IMR-90 (cell line): ENCODE results near the gene CTAG1A. TPM values are rescaled to one million over a fixed set of nuclear protein-coding genes. Genes with fewer than 3 reads are reported as not detected.
A peak's percentile ranks its signal among the peaks of the same experiment; 100 is the strongest.
"Not testable (repeated sequence)": the region's sequence is repeated elsewhere in the genome, so short reads cannot be mapped to it uniquely, and the experiment has no call there.

Experiments used
- ATAC-seq: fragments of 200-7000 bp; cut with Tn5 transposase; 2 replicates; pipeline ENCODE4 v1.9.1; 2020; ENCODE audit warnings: low read depth, mild to moderate bottlenecking, moderate library complexity
- BruUV-seq: library from RNA; stranded (reverse); fragments of 400-500 nt; replicated peaks from 2 replicates; lab custom pipeline; 2021; lab: Mats Ljungman, UMichigan
- CTCF ChIA-PET: fragments of 300-600 bp; formaldehyde crosslinking; extraction: SDS; loops from one replicate; lab custom pipeline; 2021; ENCODE audit warnings: antibody characterized with exemption; lab: Yijun Ruan, JAX
- POLR2A ChIA-PET: fragments of 300-600 bp; sonication (Branson Sonifier 250); formaldehyde crosslinking; loops from one replicate; lab custom pipeline; 2022; ENCODE audit warnings: antibody characterized with exemption; ENCODE audit not compliant: unreplicated experiment; lab: Charles Lee
- DNase-seq: peaks from one replicate; pipeline ENCODE4 v3.0.0; 2013
- H2AFZ ChIP-seq: replicated peaks from 2 replicates; pipeline ENCODE3; 2013; ENCODE audit warnings: low read length, mild to moderate bottlenecking; ENCODE audit not compliant: poor library complexity
- H2AK5ac ChIP-seq: 2 replicates; pipeline ENCODE4 v1.6.1; 2013; ENCODE audit warnings: low read depth, low read length, inconsistent platforms
- H2AK9ac ChIP-seq: replicated peaks from 2 replicates; pipeline ENCODE3; 2013; ENCODE audit warnings: mild to moderate bottlenecking, low read depth, low read length, moderate library complexity; ENCODE audit not compliant: poor library complexity
- H2BK120ac ChIP-seq: 2 replicates; pipeline ENCODE4 v1.6.1; 2013; ENCODE audit warnings: low read depth, low read length, inconsistent platforms
- H2BK15ac ChIP-seq: 3 replicates; pipeline ENCODE4 v1.6.1; 2013; ENCODE audit warnings: low read depth, low read length, inconsistent platforms
- H2BK20ac ChIP-seq: 2 replicates; pipeline ENCODE4 v1.6.1; 2013; ENCODE audit warnings: low read depth, mild to moderate bottlenecking, inconsistent platforms, low read length, moderate library complexity
- H2BK5ac ChIP-seq: 2 replicates; pipeline ENCODE4 v1.6.1; 2013; ENCODE audit warnings: mild to moderate bottlenecking, low read depth, low read length, inconsistent platforms; ENCODE audit not compliant: poor library complexity, severe bottlenecking
- H3K14ac ChIP-seq: replicated peaks from 2 replicates; pipeline ENCODE4 v1.6.1; 2013; ENCODE audit warnings: low read depth, low read length, inconsistent platforms
- H3K18ac ChIP-seq: 2 replicates; pipeline ENCODE4 v1.6.1; 2013; ENCODE audit warnings: low read depth, low read length, control low read depth
- H3K23ac ChIP-seq: 2 replicates; pipeline ENCODE4 v1.6.1; 2013; ENCODE audit warnings: low read depth, low read length, inconsistent platforms
- H3K27ac ChIP-seq: 2 replicates; pipeline ENCODE4 v1.5.1; 2013; ENCODE audit warnings: mild to moderate bottlenecking, control low read depth, low read length; ENCODE audit not compliant: insufficient read depth
- H3K27me3 ChIP-seq: 2 replicates; pipeline ENCODE4 v1.6.1; 2013; ENCODE audit warnings: low read length; ENCODE audit not compliant: control insufficient read depth, insufficient read depth
- H3K36me3 ChIP-seq: 2 replicates; pipeline ENCODE4 v1.6.1; 2013; ENCODE audit warnings: low read length, mixed read lengths; ENCODE audit not compliant: control insufficient read depth, insufficient read depth
- H3K4ac ChIP-seq: 2 replicates; pipeline ENCODE4 v1.6.1; 2013; ENCODE audit warnings: low read depth, low read length, inconsistent platforms
- H3K4me1 ChIP-seq: 2 replicates; pipeline ENCODE4 v1.6.1; 2013; ENCODE audit warnings: low read length, mixed read lengths; ENCODE audit not compliant: control insufficient read depth, insufficient read depth
- H3K4me2 ChIP-seq: 2 replicates; pipeline ENCODE4 v1.6.1; 2013; ENCODE audit warnings: low read depth, mild to moderate bottlenecking, control low read depth, low read length, moderate library complexity
- H3K4me3 ChIP-seq: 2 replicates; pipeline ENCODE4 v1.5.1; 2013; ENCODE audit warnings: low read depth, mild to moderate bottlenecking, control low read depth, low read length, moderate library complexity; ENCODE audit not compliant: insufficient read depth
- H3K56ac ChIP-seq: 2 replicates; pipeline ENCODE4 v1.6.1; 2013; ENCODE audit warnings: low read length, inconsistent platforms; ENCODE audit not compliant: insufficient read depth; ENCODE audit errors: extremely low read depth
- H3K79me1 ChIP-seq, 2 experiments: 2 replicates each; pipeline ENCODE4 v1.6.1; 2013; ENCODE audit warnings: low read length in 2 of 2, inconsistent platforms in 1 of 2, low read depth in 1 of 2
- H3K9ac ChIP-seq: 2 replicates; pipeline ENCODE4 v1.6.1; 2013; ENCODE audit warnings: low read depth, low read length, control low read depth
- H3K9me1 ChIP-seq: 2 replicates; pipeline ENCODE4 v1.6.1; 2013; ENCODE audit warnings: low read length, inconsistent platforms; ENCODE audit not compliant: insufficient read depth
- H3K9me3 ChIP-seq: 2 replicates; pipeline ENCODE4 v1.6.1; 2013; ENCODE audit warnings: low read length; ENCODE audit not compliant: control insufficient read depth, insufficient read depth
- H4K20me1 ChIP-seq: 2 replicates; pipeline ENCODE4 v1.6.1; 2013; ENCODE audit warnings: low read length, inconsistent platforms; ENCODE audit not compliant: insufficient read depth
- H4K5ac ChIP-seq: 2 replicates; pipeline ENCODE4 v1.6.1; 2013; ENCODE audit warnings: mild to moderate bottlenecking, low read depth, low read length, control low read depth
- H4K8ac ChIP-seq, 2 experiments: 2 replicates each; pipeline ENCODE4 v1.6.1; 2013; ENCODE audit warnings: low read depth in 2 of 2, low read length in 2 of 2, control low read depth in 1 of 2, inconsistent platforms in 1 of 2
- H4K91ac ChIP-seq: 2 replicates; pipeline ENCODE4 v1.6.1; 2013; ENCODE audit warnings: low read depth, low read length, inconsistent platforms; ENCODE audit not compliant: insufficient read depth
- WGBS, 2 experiments: methylation state at CpG; one replicate each; pipeline versions ENCODE4 v1.1.5 to v1.1.7; 2013; ENCODE audit warnings: missing lambda C conversion rate in 2 of 2; ENCODE audit not compliant: insufficient read length in 1 of 2; ENCODE audit errors: extremely low coverage in 2 of 2; 5-methylcytosine and 5-hydroxymethylcytosine counted together
- dilution Hi-C: fragments of 300-500 bp; cut with HindIII; formaldehyde crosslinking; loops from one replicate; pipeline ENCODE4 v1.14.3; 2018; ENCODE audit warnings: low sequenced_read_pairs; ENCODE audit not compliant: unreplicated experiment
- in situ Hi-C: fragments of 300-500 bp; cut with MboI; formaldehyde crosslinking; loops from 3 replicates; pipeline ENCODE4 v1.14.3; 2019; ENCODE audit warnings: low sequenced_read_pairs, inconsistent platforms, mixed read lengths
- intact Hi-C: fragments of 100-400 bp; cut with micrococcal nuclease; formaldehyde crosslinking; loops from 2 replicates; pipeline ENCODE4 v1.10.0; 2022
- polyA plus RNA-seq, 3 experiments: library from polyadenylated mRNA; depleted of rRNA; stranded (reverse); fragments of >200 nt; gene quantifications; 2 replicates each; pipeline ENCODE4 v1.2.3, GENCODE V29; 2012; ENCODE audit warnings: low replicate concordance in 1 of 3
- total RNA-seq: library from RNA; depleted of rRNA; stranded (reverse); fragments of >200 nt; gene quantifications from 2 replicates; pipeline ENCODE4 v1.2.3, GENCODE V29; 2012

CTAG1A gene
- total and polyA plus RNA-seq, 2 of the 4 experiments (the other 2 are of a cell fraction) = not detected

GRCh38 chrX:154620767-154621414 lies 36.0 kb downstream of the CTAG1A start:
- in situ Hi-C loops, H3K27ac ChIP-seq, H4K8ac ChIP-seq, H3K18ac ChIP-seq, H3K27me3 ChIP-seq, H3K56ac ChIP-seq, H2AK5ac ChIP-seq, CTCF ChIA-PET, H3K14ac ChIP-seq, H2BK20ac ChIP-seq, POLR2A ChIA-PET, H3K4ac ChIP-seq, H3K79me1 ChIP-seq, DNase-seq, H3K4me2 ChIP-seq, H3K9me3 ChIP-seq, dilution Hi-C loops, H3K9me1 ChIP-seq, BruUV-seq, H4K5ac ChIP-seq, H2AFZ ChIP-seq, H3K36me3 ChIP-seq, H4K20me1 ChIP-seq, intact Hi-C loops, H3K4me3 ChIP-seq, H2BK120ac ChIP-seq, H3K23ac ChIP-seq, H3K4me1 ChIP-seq, H3K9ac ChIP-seq, H4K91ac ChIP-seq, H2BK5ac ChIP-seq, H2BK15ac ChIP-seq, H2AK9ac ChIP-seq: not testable (repeated sequence)
- ATAC-seq = peak; percentile 86
- no CpG with 5 or more reads among the region's 11 CpGs for WGBS, 2 experiments

GRCh38 chrX:154628960-154629359 lies 44.0 kb downstream of the CTAG1A start:
- H2AK9ac ChIP-seq, H3K79me1 ChIP-seq, BruUV-seq, H2AFZ ChIP-seq, H2AK5ac ChIP-seq, DNase-seq, H4K20me1 ChIP-seq, H3K36me3 ChIP-seq, H3K4ac ChIP-seq, H4K5ac ChIP-seq, H3K9ac ChIP-seq, H3K4me1 ChIP-seq, intact Hi-C loops, H3K56ac ChIP-seq, in situ Hi-C loops, H2BK5ac ChIP-seq, H3K27me3 ChIP-seq, H2BK15ac ChIP-seq, H3K4me3 ChIP-seq, H3K9me3 ChIP-seq, H2BK20ac ChIP-seq, POLR2A ChIA-PET, H4K8ac ChIP-seq, H3K9me1 ChIP-seq, H3K23ac ChIP-seq, H3K14ac ChIP-seq, CTCF ChIA-PET, H3K4me2 ChIP-seq, H4K91ac ChIP-seq, H2BK120ac ChIP-seq, H3K27ac ChIP-seq, dilution Hi-C loops, H3K18ac ChIP-seq: not testable (repeated sequence)
- peak; percentile 88 for ATAC-seq
- WGBS, 2 experiments = no CpG with 5 or more reads among the region's 5 CpGs
